ENCODE results near the gene ANKH. TPM values are rescaled to one million over a fixed set of nuclear protein-coding genes. Genes with fewer than 3 reads are reported as not detected.

The ANKH gene
- polyA plus RNA-seq, 3 donors: 2.4 to 6.3 (median 3.1) TPM

GRCh38 chr5:14869233-14869632, 2.3 kb downstream of the ANKH start:
- no peak overlapping the region for H3K4me2 ChIP-seq (replicated peaks; ENCODE audit: extremely low read depth, low read length, poor library complexity, severe bottlenecking)

GRCh38 chr5:14868771-14869170, 2.8 kb downstream of the ANKH start:
- H3K27ac ChIP-seq (ENCODE audit: low read depth in 1 of 2, low read length in 2 of 2): no peak overlapping the region
- no peak overlapping the region for H3K9ac ChIP-seq (ENCODE audit: insufficient read depth, low read length, poor library complexity, severe bottlenecking)
- H3K9me3 Mint-ChIP-seq: peaks cover 0 to 4% (median 3%) of the 10 kb centered on the region in 7 donors
- H3K4me1 Mint-ChIP-seq: peaks cover 22% of the 10 kb centered on the region
- peaks cover 38 to 45% (median 43%) of the 10 kb centered on the region in 3 donors for H3K27me3 Mint-ChIP-seq (ENCODE audit: low read depth in 3 of 3)
- H3K9me3 ChIP-seq (replicated peaks in 1 of 2; ENCODE audit: control insufficient read depth in 1 of 2, insufficient read depth in 1 of 2, low read length in 2 of 2): no peaks in the 10 kb centered on the region
- DNase-seq: no peak
- no peak for TF ChIP-seq CTCF (IDR thresholded peaks at IDR 0.05)
- H3K27ac Mint-ChIP-seq: no peak overlapping the region
- no peaks in the 10 kb centered on the region for H4K20me1 ChIP-seq (ENCODE audit: insufficient read depth, low read length)
- H3K4me3 Mint-ChIP-seq: peak overlapping the region in 1 of 2 donors; percentile 88
- H3K4me3 ChIP-seq (replicated peaks in 1 of 3; ENCODE audit: low read depth in 2 of 3, low read length in 3 of 3): no peak overlapping the region
- H3K4me2 ChIP-seq (replicated peaks; ENCODE audit: extremely low read depth, low read length, poor library complexity, severe bottlenecking): no peak overlapping the region
- WGBS (ENCODE audit: insufficient coverage): 91% methylated on average over 4 of the region's 7 CpGs
- H3K27me3 ChIP-seq (ENCODE audit: control insufficient read depth in 2 of 2, insufficient read depth in 2 of 2, low read length in 2 of 2): peaks cover 32 to 44% of the 10 kb centered on the region in 2 donors
- no peaks in the 10 kb centered on the region for H3K36me3 ChIP-seq (replicated peaks in 1 of 2; ENCODE audit: control insufficient read depth in 1 of 2, insufficient read depth in 2 of 2, low read length in 2 of 2)
- H2AFZ ChIP-seq (ENCODE audit: insufficient read depth, low read depth, low read length, poor library complexity, severe bottlenecking): no peak overlapping the region
- no peaks in the 10 kb centered on the region for H3K79me2 ChIP-seq (ENCODE audit: insufficient read depth, low read length)
- H3K36me3 Mint-ChIP-seq: peaks cover 3 to 21% of the 10 kb centered on the region in 2 donors
- intact Hi-C loops (cut with micrococcal nuclease): no loop called here
- H3K4me1 ChIP-seq (ENCODE audit: control insufficient read depth in 1 of 2, insufficient read depth in 2 of 2, low read length in 2 of 2): peaks cover 24 to 26% of the 10 kb centered on the region in 2 donors

More at GRCh38 chr5:14869233-14869632, 2.3 kb downstream of the ANKH start:
- H4K20me1 ChIP-seq (ENCODE audit: insufficient read depth, low read length): no peaks in the 10 kb centered on the region
- peaks cover 41 to 47% (median 45%) of the 10 kb centered on the region in 3 donors for H3K27me3 Mint-ChIP-seq (ENCODE audit: low read depth in 3 of 3)
- no peak overlapping the region for H2AFZ ChIP-seq (ENCODE audit: insufficient read depth, low read depth, low read length, poor library complexity, severe bottlenecking)
- no CpG with 5 or more reads among the region's 2 CpGs for WGBS (ENCODE audit: insufficient coverage)
- H3K27me3 ChIP-seq (ENCODE audit: control insufficient read depth in 2 of 2, insufficient read depth in 2 of 2, low read length in 2 of 2): peaks cover 34 to 49% of the 10 kb centered on the region in 2 donors
- no peak for TF ChIP-seq CTCF (IDR thresholded peaks at IDR 0.05)
- no peaks in the 10 kb centered on the region for H3K79me2 ChIP-seq (ENCODE audit: insufficient read depth, low read length)
- no peak overlapping the region for H3K27ac Mint-ChIP-seq
- H3K9me3 Mint-ChIP-seq: peaks cover 0 to 4% (median 3%) of the 10 kb centered on the region in 7 donors
- no peak for DNase-seq
- H3K27ac ChIP-seq (ENCODE audit: low read depth in 1 of 2, low read length in 2 of 2): no peak overlapping the region
- intact Hi-C loops (cut with micrococcal nuclease): no loop called here
- H3K4me1 Mint-ChIP-seq: peaks cover 22% of the 10 kb centered on the region
- peaks cover 24 to 26% of the 10 kb centered on the region in 2 donors for H3K4me1 ChIP-seq (ENCODE audit: control insufficient read depth in 1 of 2, insufficient read depth in 2 of 2, low read length in 2 of 2)
- H3K4me3 Mint-ChIP-seq: peak overlapping the region in 1 of 2 donors; percentile 88
- H3K36me3 Mint-ChIP-seq: peaks cover 3 to 22% of the 10 kb centered on the region in 2 donors
- H3K4me3 ChIP-seq (replicated peaks in 1 of 3; ENCODE audit: low read depth in 2 of 3, low read length in 3 of 3): no peak overlapping the region
- H3K9me3 ChIP-seq (replicated peaks in 1 of 2; ENCODE audit: control insufficient read depth in 1 of 2, insufficient read depth in 1 of 2, low read length in 2 of 2): no peaks in the 10 kb centered on the region
- no peaks in the 10 kb centered on the region for H3K36me3 ChIP-seq (replicated peaks in 1 of 2; ENCODE audit: control insufficient read depth in 1 of 2, insufficient read depth in 2 of 2, low read length in 2 of 2)
- no peak overlapping the region for H3K9ac ChIP-seq (ENCODE audit: insufficient read depth, low read length, poor library complexity, severe bottlenecking)
